Right ventricle myocardium inferior (tissue), 1 donor: Measurements from ENCODE around the gene LRRC4B. TPM values are rescaled to one million over a fixed set of nuclear protein-coding genes. Genes with fewer than 3 reads are reported as not detected.
"Not testable (repeated sequence)": the region's sequence is repeated elsewhere in the genome, so short reads cannot be mapped to it uniquely, and the experiment has no call there.

Experiments
- ATAC-seq: fragments of 200-7000 bp; cut with Tn5 transposase; one replicate; pipeline ENCODE4 v1.9.1; 2020; ENCODE audit warnings: mild to moderate bottlenecking, moderate library complexity
- DNase-seq: peaks from one replicate; pipeline ENCODE4 v3.0.0; 2021; ENCODE audit errors: missing footprints
- intact Hi-C: fragments of 100-400 bp; cut with DNase I; formaldehyde crosslinking; loops from one replicate; pipeline ENCODE4 v1.11.0; 2022
- total RNA-seq: library from RNA; stranded (reverse); fragmentation: NEBNext Ultra II Directional; extraction: Animal tissue kit (Norgen Biotek cat#: 25700); gene quantifications from one replicate; pipeline ENCODE4 v1.2.1, GENCODE V29; 2021
- donor health status: DM: no; HTN: yes; CAD: no; lungs with severe emphysema.

LRRC4B gene
- total RNA-seq, 1 donor from 2014 or later: 0.92 TPM

- DNase-seq (no peak), ATAC-seq (no peak)
- intact Hi-C loops: no loop called here
These were observed 12.0 kb upstream of the LRRC4B start for GRCh38 chr19:50580240-50580639.

GRCh38 chr19:50576769-50577168 lies 8.5 kb upstream of the LRRC4B start:
- intact Hi-C loops, ATAC-seq, DNase-seq: not testable (repeated sequence)

- no peak for ATAC-seq
- intact Hi-C loops: no loop called here
- DNase-seq: no peak
These were observed 5.7 kb upstream of the LRRC4B start for GRCh38 chr19:50573741-50574461.

- ATAC-seq: no peak
- intact Hi-C loops: no loop called here
- no peak for DNase-seq
These were observed 2.8 kb upstream of the LRRC4B start for GRCh38 chr19:50570997-50571396.

- no peak for ATAC-seq
- intact Hi-C loops: no loop called here
- DNase-seq: no peak
These were observed 1.8 kb upstream of the LRRC4B start for GRCh38 chr19:50569938-50570540.

- intact Hi-C loops: no loop called here
- ATAC-seq (no peak), DNase-seq (no peak)
These were observed 778 bp upstream of the LRRC4B start for GRCh38 chr19:50568728-50569698.

GRCh38 chr19:50567052-50567841 lies 988 bp downstream of the LRRC4B start:
- no peak for ATAC-seq
- no peak for DNase-seq
- intact Hi-C loops: no loop called here

GRCh38 chr19:50565984-50566903 lies 2.0 kb downstream of the LRRC4B start:
- ATAC-seq: no peak
- DNase-seq: no peak
- intact Hi-C loops: no loop called here

GRCh38 chr19:50564229-50565105 lies 3.8 kb downstream of the LRRC4B start:
- intact Hi-C loops: no loop called here
- no peak for DNase-seq
- ATAC-seq: no peak

- intact Hi-C loops: no loop called here
- DNase-seq (no peak), ATAC-seq (no peak)
These were observed 4.6 kb downstream of the LRRC4B start for GRCh38 chr19:50563597-50563996.

GRCh38 chr19:50562996-50563395 lies 5.2 kb downstream of the LRRC4B start:
- DNase-seq (no peak), ATAC-seq (no peak)
- intact Hi-C loops: no loop called here

GRCh38 chr19:50562329-50562728 lies 5.9 kb downstream of the LRRC4B start:
- ATAC-seq: no peak
- intact Hi-C loops: no loop called here
- DNase-seq: no peak

- intact Hi-C loops: loop anchor here (10.0 kb wide), 1 partner anchor 85 kb away; the partner anchor contains the start of genes EMC10 and GARIN5A
- no peak for ATAC-seq
- DNase-seq: no peak
These were observed 8.6 kb downstream of the LRRC4B start for GRCh38 chr19:50559636-50560035.

- intact Hi-C loops: loop anchor here (10.0 kb wide), 1 partner anchor 84 kb away; the partner anchor contains the start of genes EMC10 and GARIN5A
- DNase-seq (no peak), ATAC-seq (no peak)
These were observed 9.8 kb downstream of the LRRC4B start for GRCh38 chr19:50558449-50558848.

- intact Hi-C loops: loop anchor here (10.0 kb wide), 1 partner anchor 83 kb away; the partner anchor contains the start of genes EMC10 and GARIN5A
- DNase-seq: no peak
- ATAC-seq: no peak
These were observed 10.2 kb downstream of the LRRC4B start for GRCh38 chr19:50558039-50558438.

GRCh38 chr19:50557009-50557613 lies 11.1 kb downstream of the LRRC4B start:
- intact Hi-C loops: loop anchor here (10.0 kb wide), 1 partner anchor 82 kb away; the partner anchor contains the start of genes EMC10 and GARIN5A
- ATAC-seq: no peak

More at GRCh38 chr19:50557009-50557613, 11.1 kb downstream of the LRRC4B start:
- DNase-seq: no peak
